Dermis blood vessel endothelial cell (primary cell): ENCODE results near the gene GSG1. TPM values are rescaled to one million over a fixed set of nuclear protein-coding genes. Genes with fewer than 3 reads are reported as not detected.

Experiments
- DNase-seq: peaks from one replicate; pipeline ENCODE4 v3.0.0; 2010
- total RNA-seq: library from RNA; depleted of rRNA; stranded (reverse); fragments of >200 nt; gene quantifications from 2 replicates; pipeline ENCODE4 v1.2.3, GENCODE V29; 2014

GSG1 gene
- total RNA-seq, result not detected in 2 replicates

DNA sequence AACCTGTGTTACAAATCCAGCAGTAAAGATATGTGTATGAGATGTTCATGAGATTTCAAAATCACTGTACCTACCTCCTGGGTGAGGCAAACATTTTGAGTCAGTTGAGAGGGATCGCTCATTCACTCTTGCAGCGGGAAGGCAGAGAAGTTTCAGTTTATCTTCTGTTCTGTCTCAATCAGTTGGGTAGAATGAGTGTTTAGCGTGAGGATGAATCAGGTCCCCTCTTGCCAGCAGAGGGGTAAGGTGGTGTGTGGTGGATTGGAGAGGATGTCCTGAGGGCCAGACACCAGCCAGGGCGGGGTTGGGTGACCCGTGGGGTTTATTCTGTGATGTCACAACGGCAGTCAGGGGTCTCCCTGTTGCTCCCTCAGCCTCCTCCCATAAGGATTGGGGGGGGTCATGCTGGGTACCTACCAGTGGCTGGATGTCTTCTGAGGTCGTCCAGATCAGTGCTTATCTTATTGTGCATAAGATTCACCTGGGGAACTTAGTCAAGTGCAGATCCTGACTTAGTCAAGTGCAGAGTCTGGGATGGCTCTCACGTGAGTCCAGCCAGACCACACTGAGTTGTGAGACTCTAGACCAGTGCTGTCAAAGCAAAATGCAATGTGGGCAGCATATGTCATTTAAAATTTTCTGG lies at the start of gene GSG1:
Gene GSG1, minus strand, starts transcription at position 277 of the 643 bp plus-strand sequence. Its CDS starts 155 bp downstream, at position 122.
- no peak for DNase-seq

DNA sequence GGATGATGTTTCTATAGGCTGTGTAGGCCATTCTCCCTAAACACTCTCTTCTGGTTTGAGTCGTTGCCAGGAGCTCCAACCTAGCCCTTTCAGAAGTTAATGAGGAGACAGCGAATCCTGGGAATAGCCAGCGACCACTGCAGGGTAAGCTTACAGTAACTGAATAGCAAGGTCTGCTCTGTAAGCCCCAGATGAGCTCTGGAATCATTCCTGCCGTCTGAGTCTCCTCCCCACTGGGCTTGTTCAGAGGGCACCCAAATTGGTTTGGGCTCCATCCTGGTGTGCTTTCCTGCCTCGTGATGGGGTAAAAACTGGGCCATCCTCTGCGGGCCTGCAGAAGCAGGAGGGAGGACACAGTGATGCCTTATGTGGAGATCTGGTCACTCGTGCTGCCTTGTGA lies 49.7 kb upstream of the GSG1 start:
- no peak for DNase-seq

- DNase-seq, result no peak
Observed at GRCh38 chr12:13152756-13153155, 49.3 kb upstream of the GSG1 start.

GRCh38 chr12:13152281-13152680 lies 48.8 kb upstream of the GSG1 start:
- DNase-seq, result no peak

DNA sequence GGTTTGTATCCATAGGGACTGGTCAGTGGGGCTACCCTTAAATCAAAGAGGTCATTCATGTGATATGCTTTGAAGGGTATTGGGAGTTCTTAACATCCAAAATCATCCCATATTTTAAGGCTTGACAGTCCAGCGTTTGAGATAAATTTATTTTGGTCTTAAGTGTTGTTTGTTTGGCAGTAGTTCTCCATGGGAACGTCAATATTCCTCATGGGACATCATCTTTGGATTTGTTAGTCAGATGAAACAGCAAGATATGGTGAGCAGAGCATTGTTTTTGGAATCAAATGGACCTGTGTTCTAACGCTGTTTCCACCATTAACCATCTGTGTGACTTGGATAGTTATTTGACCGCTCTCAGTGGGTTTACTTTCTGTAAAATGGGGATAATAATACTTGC lies 45.9 kb upstream of the GSG1 start:
- no peak for DNase-seq

DNA sequence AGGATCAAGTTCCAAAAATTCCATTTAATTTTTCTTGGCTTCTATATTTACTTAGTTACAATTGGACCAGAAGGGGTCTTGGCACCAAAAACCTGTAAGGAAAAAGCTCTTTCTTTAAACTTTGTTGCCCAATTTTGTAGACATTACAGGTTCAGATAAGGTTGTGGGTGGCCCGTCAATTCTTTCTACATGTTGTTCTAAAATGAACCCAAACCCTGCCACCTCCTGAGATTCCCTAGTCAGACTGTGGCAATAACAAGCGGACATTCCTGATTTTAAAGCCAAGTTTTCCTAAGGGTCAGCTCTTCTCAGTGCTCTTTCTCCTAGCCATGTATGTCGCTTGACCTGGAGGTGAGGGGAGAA lies 45.0 kb upstream of the GSG1 start:
- no peak for DNase-seq

DNA sequence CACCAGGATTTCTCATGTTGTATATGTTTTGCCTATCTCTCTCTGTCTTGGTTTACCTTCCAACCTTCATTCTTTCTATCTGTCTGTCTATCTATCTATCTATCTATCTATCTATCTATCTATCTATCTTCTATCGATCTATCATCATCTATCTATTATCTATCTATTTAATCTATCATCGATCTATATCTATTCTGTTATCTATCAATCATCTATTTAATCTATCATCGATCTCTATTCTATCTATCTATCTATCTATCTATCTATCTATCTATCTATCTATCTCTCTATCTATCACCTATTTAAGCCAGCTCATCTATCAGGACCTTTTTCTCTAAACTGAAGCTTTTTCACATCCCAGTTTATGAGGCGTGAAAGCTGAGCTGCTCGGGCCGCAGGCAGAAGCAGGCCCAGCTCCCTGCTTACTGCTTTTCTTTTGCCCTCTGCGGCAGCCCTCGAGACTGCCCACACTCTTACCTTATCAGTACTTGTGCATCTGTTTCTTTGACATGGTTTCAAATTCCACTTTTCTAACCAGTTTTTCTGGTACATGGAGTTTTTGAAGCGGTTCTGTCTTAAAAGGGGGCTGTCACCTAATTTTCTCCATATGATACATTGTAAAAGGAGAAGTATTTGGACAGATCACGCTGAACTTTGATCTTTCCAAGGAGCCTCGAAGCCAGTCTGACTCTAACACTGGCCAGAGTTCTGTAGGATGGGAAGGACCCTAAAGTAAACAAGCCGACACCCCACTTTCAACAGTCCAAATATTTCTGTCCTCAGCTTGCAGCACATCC lies 44.4 kb upstream of the GSG1 start:
- DNase-seq, result no peak

- no peak for DNase-seq
Observed at GRCh38 chr12:13146336-13146938, 43.0 kb upstream of the GSG1 start.

GRCh38 chr12:13144266-13144828 lies 40.9 kb upstream of the GSG1 start:
- DNase-seq, result no peak

- DNase-seq, result no peak
Observed at GRCh38 chr12:13142747-13143146, 39.3 kb upstream of the GSG1 start.

GRCh38 chr12:13141686-13142085 lies 38.2 kb upstream of the GSG1 start:
- no peak for DNase-seq

GRCh38 chr12:13135371-13136178 lies 32.1 kb upstream of the GSG1 start:
- peak; percentile 79 for DNase-seq

DNA sequence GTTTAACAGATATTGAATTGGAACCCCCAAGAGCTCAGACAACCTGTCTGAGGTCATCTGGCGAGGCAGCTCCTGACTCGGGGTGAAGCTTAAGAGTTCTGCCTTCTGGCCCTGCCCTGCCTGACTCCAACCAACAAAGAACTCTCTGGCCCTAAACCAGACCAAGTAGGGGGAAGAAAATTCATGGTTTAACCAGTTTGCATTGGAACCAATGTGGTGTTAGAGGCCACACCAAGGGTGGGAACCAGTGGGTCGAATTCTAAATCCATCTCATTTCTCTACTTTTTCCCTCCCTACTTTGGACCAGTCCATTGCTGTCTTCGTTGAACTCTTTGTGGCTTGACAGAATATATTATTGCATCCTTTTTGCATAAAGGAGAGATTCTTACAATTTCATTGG lies 30.4 kb upstream of the GSG1 start:
- no peak for DNase-seq

DNA sequence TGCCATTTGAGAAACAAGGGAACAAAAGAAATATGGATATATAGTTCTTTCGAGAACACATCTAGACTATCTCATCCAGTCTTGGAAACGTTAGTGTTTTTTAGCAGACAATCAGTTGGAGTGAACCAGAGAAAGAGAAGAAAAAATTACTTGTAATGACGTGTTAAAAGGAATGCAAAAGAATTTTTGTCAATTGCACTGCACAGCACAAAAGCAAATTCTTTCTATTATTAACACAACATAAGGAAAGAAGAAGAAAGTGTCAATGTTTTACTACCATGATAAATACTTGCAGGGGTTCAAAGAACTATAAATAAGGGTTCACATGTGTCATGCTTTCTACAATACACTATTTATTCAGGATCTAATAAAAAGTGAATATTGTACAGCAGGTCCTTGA lies 27.5 kb upstream of the GSG1 start:
- DNase-seq, result no peak

GRCh38 chr12:13128291-13128965 lies 25.0 kb upstream of the GSG1 start:
- DNase-seq, result no peak

GRCh38 chr12:13127444-13127843 lies 24.0 kb upstream of the GSG1 start:
- DNase-seq, result no peak

DNA sequence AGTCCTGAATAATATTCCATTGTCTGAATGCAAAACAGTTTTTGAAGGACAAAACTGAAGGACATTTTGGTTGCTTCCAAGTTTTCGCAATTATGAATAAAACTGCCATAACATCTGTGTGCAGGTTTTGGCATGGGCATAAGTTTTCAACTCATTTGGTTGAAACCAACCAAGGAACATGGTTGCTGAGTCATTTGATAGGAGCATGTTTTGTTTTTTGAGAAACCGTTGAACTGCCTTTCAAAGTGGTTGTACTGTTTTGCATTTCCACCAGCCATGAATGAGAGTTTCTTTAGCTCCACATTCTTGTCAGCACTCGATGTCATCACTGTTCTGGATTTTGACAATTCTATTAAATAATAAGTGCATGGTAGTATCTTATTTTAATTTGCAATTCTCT lies 23.0 kb upstream of the GSG1 start:
- DNase-seq, result no peak

DNA sequence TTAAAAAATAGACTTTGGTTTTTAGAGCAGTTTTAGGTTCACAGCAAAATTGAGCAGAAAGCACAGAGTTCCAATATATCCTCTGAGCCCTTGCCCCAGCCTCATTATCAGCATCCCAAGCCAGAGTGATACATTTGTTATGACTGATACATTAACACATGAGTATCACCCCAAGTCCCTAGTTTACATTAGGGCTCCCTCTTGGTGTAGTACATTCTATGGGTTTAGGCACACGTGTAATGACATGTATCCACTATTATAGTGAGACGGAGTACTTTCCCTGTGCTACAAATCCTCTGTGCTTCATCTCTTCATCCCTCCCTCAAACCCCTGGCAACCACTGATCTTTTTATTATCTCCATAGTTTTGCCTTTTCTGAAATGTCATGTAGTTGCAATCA lies 22.5 kb upstream of the GSG1 start:
- no peak for DNase-seq

GRCh38 chr12:13124656-13125505 lies 21.4 kb upstream of the GSG1 start:
- peak; percentile 96 for DNase-seq

DNA sequence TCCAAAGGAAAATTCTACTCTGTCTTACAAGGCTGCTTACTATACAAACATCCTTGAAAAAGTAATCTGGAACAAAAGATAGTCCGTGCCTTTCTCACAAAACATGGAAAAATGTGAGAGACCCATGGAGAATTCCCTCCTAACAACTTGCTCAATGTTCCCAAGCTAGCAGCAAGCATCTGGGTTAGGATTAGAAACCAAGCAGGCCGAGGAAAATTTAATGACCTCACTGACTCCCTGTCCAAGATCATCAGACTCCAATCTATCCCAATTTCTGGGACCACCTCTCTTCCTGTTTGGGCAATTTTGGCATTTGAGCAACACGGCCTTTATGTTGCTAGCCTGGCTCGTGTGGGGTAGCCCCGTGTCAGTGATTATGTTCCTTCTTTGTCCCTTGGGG lies 18.1 kb upstream of the GSG1 start:
- no peak for DNase-seq

DNA sequence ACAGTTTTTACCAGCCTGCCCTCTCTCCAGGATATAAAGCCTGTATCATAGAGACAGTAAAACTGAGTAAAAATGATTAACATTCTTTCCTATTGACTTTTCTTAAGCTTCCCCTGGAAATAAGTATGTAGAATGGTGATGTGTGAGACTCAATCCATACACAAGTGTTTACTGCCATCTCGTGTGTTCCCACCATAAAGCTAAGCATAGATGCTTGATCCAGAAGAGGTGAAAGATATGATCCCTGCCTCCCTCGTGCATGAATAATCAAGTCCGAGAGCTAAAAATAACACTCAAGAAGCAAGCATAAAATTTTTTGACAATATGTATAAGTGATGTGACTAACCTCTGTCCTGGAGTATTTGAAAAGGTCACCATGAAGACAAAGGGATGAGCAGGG lies 16.9 kb upstream of the GSG1 start:
- no peak for DNase-seq
